Activated CD8-positive, alpha-beta T cell treated with anti-CD3 and anti-CD28 coated beads for 36 hours (primary cell): ENCODE data around the gene KIRREL3. TPM values are rescaled to one million over a fixed set of nuclear protein-coding genes. Genes with fewer than 3 reads are reported as not detected.

Experiments
- ATAC-seq: fragments of 200-7000 bp; cut with Tn5 transposase; one replicate; pipeline ENCODE4 v1.10.0; 2021; ENCODE audit warnings: mild to moderate bottlenecking, moderate library complexity
- CTCF ChIA-PET: fragments of 350-600 bp; sonication (Branson Sonifier 250); formaldehyde crosslinking; loops from one replicate; lab custom pipeline; 2021; ENCODE audit warnings: antibody characterized with exemption; lab: Charles Lee
- POLR2A ChIA-PET: fragments of 350-600 bp; sonication (Branson Sonifier 250); formaldehyde crosslinking; loops from one replicate; lab custom pipeline; 2021; ENCODE audit warnings: antibody characterized with exemption; lab: Charles Lee
- DNase-seq: peaks from one replicate; pipeline ENCODE4 v3.0.0-alpha.2; 2020
- H3K27ac Mint-ChIP-seq: one replicate; pipeline ENCODE4 v1.8.0; 2021; ENCODE audit warnings: mild to moderate bottlenecking, mixed read lengths
- H3K27me3 Mint-ChIP-seq: one replicate; pipeline ENCODE4 v1.8.0; 2021; ENCODE audit warnings: mixed read lengths
- H3K36me3 Mint-ChIP-seq: one replicate; pipeline ENCODE4 v1.8.0; 2021; ENCODE audit warnings: low read depth, mixed read lengths
- H3K4me1 Mint-ChIP-seq: one replicate; pipeline ENCODE4 v1.8.0; 2021; ENCODE audit warnings: low read depth, mixed read lengths
- H3K4me3 Mint-ChIP-seq: one replicate; pipeline ENCODE4 v1.8.0; 2021; ENCODE audit warnings: mild to moderate bottlenecking, moderate library complexity, mixed read lengths
- H3K9me3 Mint-ChIP-seq: one replicate; pipeline ENCODE4 v1.8.0; 2021; ENCODE audit warnings: mixed read lengths
- intact Hi-C: fragments of 100-400 bp; cut with micrococcal nuclease; formaldehyde crosslinking; loops from one replicate; pipeline ENCODE4 v1.10.0; 2022
- total RNA-seq, 2 experiments: library from RNA; stranded (reverse); gene quantifications; one replicate each; pipeline ENCODE4 v1.2.3, GENCODE V29; 2021
- TF ChIP-seq, protein P1 (sequence below): fragments of 200-600 bp; IDR thresholded peaks from one replicate; pipeline ENCODE4 v1.8.0; 2022; ENCODE audit warnings: antibody characterized with exemption, mild to moderate bottlenecking

The KIRREL3 gene
- total RNA-seq, 2 experiments from 2014 or later: not detected

DNA sequence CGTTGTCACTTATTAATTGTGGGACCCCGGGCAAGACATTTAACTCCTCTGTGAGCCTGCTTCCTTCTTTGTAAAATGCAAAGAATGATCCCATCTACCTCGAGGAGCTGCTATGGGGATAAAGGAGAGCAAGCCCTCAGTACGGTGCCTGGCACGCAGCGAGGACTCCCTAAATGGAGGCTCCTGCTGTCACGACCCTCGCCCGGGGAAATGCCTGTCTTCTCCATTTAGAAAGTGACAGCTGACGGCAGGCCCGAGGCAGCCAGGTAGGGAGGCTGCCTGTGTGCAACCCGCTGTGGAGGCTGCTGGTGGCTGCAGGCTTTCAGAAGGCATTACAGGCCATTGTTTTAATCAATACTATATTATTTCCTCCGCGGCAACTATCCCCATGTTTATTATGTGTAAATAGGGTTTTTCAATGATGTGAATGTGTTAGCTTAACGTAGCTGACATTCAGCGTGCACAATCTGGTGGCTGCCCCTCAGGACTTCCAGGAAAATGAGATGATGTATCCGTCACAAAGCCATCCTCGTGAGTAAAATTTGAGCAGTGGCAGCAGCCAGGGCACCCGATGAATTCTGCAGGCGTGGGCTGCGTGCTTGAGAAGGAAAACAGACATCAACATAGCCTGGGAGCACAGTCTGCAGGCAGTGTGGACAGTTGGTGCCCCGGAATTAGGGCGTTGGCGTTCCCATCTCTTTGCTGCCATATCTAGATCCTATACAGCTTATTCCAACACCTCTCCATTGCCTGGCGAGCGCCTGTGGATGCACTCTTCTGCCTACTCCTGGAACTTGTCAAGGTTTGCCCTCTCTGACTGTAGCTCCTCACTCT is 416.8 kb downstream of the KIRREL3 start:
- Mint-ChIP-seq H3K27ac (no peak overlapping the region), H3K4me1 (no peaks in the 10 kb centered on the region), H3K9me3 (no peaks in the 10 kb centered on the region), H3K36me3 (no peaks in the 10 kb centered on the region), H3K4me3 (no peak overlapping the region), H3K27me3 (no peaks in the 10 kb centered on the region)
- TF ChIP-seq, protein P1, sequence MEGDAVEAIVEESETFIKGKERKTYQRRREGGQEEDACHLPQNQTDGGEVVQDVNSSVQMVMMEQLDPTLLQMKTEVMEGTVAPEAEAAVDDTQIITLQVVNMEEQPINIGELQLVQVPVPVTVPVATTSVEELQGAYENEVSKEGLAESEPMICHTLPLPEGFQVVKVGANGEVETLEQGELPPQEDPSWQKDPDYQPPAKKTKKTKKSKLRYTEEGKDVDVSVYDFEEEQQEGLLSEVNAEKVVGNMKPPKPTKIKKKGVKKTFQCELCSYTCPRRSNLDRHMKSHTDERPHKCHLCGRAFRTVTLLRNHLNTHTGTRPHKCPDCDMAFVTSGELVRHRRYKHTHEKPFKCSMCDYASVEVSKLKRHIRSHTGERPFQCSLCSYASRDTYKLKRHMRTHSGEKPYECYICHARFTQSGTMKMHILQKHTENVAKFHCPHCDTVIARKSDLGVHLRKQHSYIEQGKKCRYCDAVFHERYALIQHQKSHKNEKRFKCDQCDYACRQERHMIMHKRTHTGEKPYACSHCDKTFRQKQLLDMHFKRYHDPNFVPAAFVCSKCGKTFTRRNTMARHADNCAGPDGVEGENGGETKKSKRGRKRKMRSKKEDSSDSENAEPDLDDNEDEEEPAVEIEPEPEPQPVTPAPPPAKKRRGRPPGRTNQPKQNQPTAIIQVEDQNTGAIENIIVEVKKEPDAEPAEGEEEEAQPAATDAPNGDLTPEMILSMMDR: no peak
- intact Hi-C loops: no loop called here
- ChIA-PET POLR2A (no interaction called here), CTCF (no interaction called here)
- DNase-seq: no peak
- no peak for ATAC-seq

DNA sequence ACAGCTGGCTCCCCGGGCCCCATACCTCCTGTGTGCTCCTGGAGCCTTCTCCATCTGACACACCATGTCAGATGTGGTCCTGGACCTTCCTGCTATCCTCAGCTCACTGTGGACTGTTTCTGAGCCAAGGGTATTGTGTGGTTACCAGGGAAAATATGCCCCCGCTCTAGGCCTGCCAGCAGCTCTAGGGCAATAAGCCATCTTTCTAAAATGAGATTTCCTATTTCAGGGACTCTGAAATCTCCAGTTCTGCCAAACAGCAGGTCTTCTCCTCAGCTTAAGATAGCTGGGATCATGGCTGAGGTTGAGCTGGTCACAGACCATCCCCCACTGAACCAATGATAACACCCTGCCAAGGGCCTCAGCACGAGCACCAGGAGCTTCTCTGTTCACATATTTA is 417.5 kb downstream of the KIRREL3 start:
- no peaks in the 10 kb centered on the region for H3K27me3 Mint-ChIP-seq
- POLR2A ChIA-PET: no interaction called here

DNA sequence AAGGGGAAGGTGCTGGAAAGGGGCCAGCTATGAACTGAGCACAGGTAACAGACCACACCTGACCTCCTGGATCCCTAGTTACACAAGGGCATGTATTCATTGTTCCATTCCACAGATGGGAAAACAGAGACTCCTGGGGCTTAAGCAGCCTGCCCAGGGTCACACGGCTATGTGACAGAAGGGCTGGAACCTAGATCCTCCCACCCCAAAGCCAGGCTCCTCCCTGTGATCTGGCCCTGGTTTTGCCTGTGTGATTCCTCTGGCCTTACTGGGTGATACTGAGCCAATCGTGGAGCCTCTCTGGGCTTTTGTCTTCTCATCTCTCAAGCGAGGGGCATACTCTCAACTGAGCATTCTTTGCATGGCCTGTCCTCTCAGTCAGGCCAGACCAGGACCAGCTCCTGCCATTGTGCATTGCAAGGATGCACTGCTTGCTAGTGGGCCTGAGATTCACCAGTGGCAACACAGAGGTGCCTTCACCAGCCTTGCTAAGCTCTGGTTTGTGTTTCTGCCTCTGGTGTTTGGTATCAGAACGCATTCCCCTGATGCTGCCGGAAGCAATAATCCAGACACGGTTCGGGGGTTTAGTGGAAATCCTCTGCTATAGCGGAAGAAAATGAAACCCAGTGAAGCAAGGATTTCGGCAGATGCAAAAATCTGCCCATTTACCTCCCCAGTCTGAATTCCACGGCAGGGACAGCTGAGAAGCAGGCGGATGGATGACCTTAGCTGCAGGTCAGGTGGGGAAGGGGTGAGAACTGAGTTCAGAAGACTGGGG is 418.5 kb downstream of the KIRREL3 start:
- CTCF ChIA-PET: no interaction called here
- no peaks in the 10 kb centered on the region for H3K4me1 Mint-ChIP-seq
- H3K27ac Mint-ChIP-seq: no peak overlapping the region
- H3K27me3 Mint-ChIP-seq: no peaks in the 10 kb centered on the region
- POLR2A ChIA-PET: no interaction called here
- no peak overlapping the region for H3K4me3 Mint-ChIP-seq
- no peaks in the 10 kb centered on the region for H3K36me3 Mint-ChIP-seq
- ATAC-seq (no peak), DNase-seq (no peak)
- H3K9me3 Mint-ChIP-seq: no peaks in the 10 kb centered on the region
- TF ChIP-seq, protein P1: no peak
- intact Hi-C loops: no loop called here

More for the DNA sequence above, 417.5 kb downstream of the KIRREL3 start:
- Mint-ChIP-seq H3K4me3 (no peak overlapping the region), H3K36me3 (no peaks in the 10 kb centered on the region), H3K27ac (no peak overlapping the region), H3K4me1 (no peaks in the 10 kb centered on the region), H3K9me3 (no peaks in the 10 kb centered on the region)
- ATAC-seq: no peak
- intact Hi-C loops: no loop called here
- DNase-seq: no peak
- CTCF ChIA-PET: no interaction called here
- TF ChIP-seq, protein P1: no peak

DNA sequence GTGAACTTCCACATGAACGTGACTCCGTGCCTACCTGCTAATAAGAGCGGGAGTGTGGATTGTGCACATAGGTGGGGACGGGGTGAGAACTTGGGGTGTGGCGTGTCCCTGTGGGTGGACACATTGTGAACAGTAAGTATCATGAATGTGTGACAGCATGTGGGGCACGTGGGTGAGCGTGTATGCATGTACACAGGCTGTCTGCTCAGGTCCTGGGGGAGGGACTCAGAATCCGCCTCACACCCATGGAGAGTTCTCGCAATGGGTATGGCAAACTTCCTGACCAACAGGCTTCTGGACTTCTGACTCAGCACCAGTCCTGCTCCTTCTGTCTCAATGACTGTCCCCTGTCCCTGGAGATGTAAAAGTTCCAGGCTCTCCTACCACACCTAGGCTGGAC is 422.1 kb downstream of the KIRREL3 start:
- no peak overlapping the region for H3K27ac Mint-ChIP-seq
- DNase-seq (no peak), ATAC-seq (no peak)
- H3K36me3 Mint-ChIP-seq: no peaks in the 10 kb centered on the region
- intact Hi-C loops: no loop called here
- no peaks in the 10 kb centered on the region for H3K4me1 Mint-ChIP-seq
- no peaks in the 10 kb centered on the region for H3K9me3 Mint-ChIP-seq
- TF ChIP-seq, protein P1: no peak
- POLR2A ChIA-PET: no interaction called here
- H3K27me3 Mint-ChIP-seq: no peaks in the 10 kb centered on the region
- CTCF ChIA-PET: interaction anchor here (1.1 kb wide), 1 partner anchor 9 kb away, joined by 3 read pairs; no protein-coding TSS in a partner anchor
- H3K4me3 Mint-ChIP-seq: no peak overlapping the region

DNA sequence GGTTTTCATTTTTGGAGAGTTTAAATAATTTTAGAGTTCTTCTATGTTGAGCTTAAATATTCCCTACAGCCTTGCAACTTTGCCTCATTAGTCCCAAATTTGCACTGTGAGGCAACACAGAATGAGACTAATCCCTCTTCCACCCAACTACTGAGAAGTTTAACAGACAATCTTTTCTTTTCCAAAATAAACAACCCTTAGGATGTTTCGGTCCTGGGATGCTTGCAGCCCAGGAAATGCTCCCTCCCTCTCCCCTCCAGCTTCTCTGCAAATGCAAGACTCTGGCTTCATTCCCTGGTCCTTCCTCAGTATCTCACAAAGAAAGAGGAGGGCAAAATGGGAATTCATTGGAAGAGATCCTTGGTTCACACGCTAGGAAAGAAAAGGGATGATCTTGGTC is 422.5 kb downstream of the KIRREL3 start:
- no peaks in the 10 kb centered on the region for H3K36me3 Mint-ChIP-seq
- intact Hi-C loops: no loop called here
- no peak for ATAC-seq
- no peak overlapping the region for H3K27ac Mint-ChIP-seq
- H3K27me3 Mint-ChIP-seq: no peaks in the 10 kb centered on the region
- POLR2A ChIA-PET: no interaction called here
- no peak for DNase-seq
- TF ChIP-seq, protein P1: no peak
- H3K4me1 Mint-ChIP-seq: no peaks in the 10 kb centered on the region
- H3K9me3 Mint-ChIP-seq: no peaks in the 10 kb centered on the region
- H3K4me3 Mint-ChIP-seq: no peak overlapping the region
- CTCF ChIA-PET: interaction anchor here (1.1 kb wide), 1 partner anchor 9 kb away, joined by 3 read pairs; no protein-coding TSS in a partner anchor
